ENCODE measurements around the gene SMAD7.
A peak's percentile ranks its signal among the peaks of the same experiment; 100 is the strongest.

The SMAD7 gene

GRCh38 chr18:48950536-48951447, at the start of gene SMAD7:
Gene SMAD7 (minus strand): TSS chr18:48950965. CDS start chr18:48950424, 541 bp downstream.
- DNase-seq, result no peak

DNA sequence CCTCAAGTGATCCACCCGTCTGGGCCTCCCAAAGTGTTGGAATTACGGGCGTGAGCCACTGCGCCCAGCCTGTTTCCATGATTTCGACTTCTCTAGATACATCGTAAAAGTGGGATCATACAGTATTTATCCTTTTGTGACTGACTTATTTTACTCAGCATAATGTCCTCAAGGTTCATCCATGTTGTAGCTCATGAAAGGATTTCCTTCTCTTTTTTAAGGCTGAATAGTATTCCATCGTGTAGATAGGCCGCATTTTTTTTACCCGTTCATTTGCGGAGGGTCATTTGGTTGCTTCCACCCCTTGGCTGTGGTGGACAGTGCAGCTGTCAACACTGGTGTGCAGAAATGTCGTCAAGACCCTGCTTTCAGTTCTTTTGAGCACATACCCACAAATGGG, 48.8 kb upstream of the SMAD7 start:
- no peak for DNase-seq

DNA sequence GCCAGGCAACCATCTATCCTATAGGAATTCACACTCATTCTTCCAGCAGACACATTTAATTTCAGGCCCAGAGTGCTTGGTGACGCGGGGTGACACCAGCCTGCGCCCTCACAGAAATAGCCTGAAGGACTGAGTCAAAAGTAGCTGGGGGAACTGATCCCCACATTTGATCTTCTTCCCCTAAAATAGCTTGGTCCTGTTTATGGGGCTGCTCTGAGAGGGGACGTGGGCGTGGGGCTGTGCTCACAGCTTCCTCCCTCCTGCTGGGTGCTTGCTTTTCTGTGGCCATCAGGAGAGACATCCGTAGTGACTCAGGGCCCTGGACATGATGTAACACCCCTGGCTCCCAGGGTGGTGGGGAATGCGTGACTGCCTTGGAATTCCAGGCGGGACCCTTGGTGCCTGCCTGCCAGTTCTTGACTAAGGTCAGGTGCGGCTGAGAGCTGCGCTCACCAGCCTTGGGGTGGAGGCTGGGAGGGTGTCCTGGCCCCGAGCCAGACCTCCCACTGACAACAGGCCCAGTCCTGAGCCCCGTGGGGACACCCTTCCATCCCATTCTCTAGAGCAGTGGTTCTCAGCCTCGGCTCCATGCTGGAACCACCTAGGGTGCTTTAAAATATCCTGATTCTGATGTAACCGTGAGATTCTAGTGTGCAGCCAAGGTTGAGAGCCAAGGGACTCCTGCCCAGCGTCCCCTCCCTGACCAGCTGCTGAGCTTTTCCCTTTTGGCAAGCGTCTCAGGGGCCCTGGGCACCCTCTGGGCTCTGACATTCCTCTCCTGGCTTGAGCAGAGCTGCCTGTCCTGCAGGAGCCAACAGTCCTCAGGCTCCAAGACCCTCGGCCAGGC, 47.4 kb upstream of the SMAD7 start:
- no peak for DNase-seq

DNA sequence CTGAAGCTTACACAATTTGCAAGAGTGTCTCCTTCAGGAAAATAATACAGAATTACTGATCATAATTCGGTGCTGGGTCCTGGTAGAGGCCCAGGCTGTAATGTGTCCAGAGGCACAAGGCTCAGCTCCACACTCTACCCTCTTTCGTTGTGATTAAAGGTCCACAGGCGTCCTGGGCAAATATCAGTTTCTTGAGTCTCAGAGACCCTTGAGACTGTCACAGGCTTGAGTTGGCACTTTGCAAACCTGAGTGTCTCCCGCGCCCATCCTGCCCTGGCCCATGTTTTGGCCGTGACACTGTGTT, 46.9 kb upstream of the SMAD7 start:
- DNase-seq, result peak; percentile 60

DNA sequence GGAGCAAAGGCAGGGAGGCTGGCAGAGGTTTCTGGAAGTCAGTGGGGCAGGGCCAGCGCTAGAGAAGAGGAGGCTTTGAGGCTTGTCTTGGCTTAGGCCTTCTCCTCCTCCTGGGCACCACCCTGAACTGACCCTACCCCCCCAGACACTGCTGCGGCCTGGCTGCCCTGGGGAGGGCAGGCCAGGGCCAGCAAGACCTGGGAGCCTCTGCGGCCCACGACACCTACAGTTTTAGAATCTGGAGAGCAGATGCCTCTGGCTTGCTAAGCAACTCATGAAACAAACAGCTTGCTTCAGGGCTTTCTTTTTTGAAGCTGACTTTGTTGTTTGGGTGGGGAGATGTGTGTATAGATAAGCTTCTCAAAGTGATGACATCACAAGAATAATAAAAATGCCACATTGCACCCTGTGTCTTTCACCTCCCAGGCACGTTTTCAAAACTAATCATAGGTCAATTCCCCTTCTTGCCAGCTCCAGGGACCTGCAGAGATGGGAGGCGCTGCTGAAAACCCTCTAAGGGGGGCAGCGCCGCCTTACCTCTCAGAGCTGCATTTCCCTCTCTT, 46.2 kb upstream of the SMAD7 start:
- no peak for DNase-seq

GRCh38 chr18:48996041-48996440, 45.3 kb upstream of the SMAD7 start:
- DNase-seq, result no peak

DNA sequence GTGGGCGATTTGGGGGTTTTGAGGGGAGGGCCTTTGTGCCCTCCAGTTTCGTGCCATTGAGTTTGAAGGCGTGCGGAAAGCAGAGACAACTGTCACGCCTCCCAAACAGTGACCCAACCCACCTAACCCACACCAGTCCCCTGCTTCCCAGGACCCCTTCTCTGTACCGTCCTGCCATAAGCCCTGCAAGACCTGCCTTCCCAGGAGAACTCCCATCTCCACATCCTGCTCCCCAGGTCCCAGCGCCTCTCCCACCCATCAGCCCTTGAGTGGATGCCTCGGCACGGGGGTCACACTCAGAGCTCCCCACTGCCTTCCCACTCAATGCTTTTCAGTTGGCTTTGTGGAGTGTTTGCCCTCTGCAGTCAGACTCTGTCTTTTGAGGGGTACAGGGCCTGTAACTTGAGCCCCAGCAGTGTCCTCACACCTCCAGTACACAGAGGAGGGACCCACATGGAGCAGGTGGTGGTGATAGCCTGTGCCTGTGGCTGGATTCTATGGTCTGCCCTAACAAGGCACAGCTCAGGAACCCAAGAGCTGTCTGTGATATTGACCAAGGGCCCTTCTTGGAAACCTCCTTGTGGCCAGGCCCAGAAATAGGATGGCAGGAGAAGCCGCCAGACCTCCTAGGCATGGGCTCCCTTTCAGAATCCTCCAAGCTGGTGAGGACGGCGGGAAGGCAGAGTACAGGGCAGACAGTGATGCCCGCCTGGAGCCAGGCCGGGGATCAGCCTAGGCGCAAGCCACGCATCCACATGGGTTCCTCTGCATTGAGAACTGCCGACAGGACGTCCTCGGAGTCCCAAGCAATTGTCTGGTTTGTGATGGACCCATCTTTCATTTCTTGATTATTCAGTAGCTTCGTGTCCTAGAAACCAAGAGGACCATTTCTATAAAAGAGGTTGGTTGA, 44.4 kb upstream of the SMAD7 start:
- no peak for DNase-seq

- DNase-seq, result no peak
Observed at GRCh38 chr18:48994044-48994651, 43.4 kb upstream of the SMAD7 start.

DNA sequence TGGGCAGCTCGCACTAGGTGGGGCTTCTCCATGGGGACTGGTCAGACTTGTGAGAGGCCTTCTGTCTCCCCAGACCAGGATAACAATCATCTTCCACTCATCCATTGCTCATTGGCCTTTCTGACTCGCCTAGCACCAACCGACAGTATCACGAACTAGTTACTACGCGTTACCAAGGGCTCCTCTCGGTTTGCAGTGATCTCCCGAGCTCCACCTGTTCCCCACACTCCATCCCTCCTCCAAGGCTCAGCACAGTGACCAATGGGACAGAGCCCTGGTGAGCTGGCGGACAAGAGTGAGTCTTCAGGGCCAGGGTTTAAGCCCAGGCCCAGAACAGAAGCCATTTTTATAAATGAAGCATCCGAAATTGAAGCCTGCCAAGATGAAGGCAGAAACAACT, 42.8 kb upstream of the SMAD7 start:
- no peak for DNase-seq

DNA sequence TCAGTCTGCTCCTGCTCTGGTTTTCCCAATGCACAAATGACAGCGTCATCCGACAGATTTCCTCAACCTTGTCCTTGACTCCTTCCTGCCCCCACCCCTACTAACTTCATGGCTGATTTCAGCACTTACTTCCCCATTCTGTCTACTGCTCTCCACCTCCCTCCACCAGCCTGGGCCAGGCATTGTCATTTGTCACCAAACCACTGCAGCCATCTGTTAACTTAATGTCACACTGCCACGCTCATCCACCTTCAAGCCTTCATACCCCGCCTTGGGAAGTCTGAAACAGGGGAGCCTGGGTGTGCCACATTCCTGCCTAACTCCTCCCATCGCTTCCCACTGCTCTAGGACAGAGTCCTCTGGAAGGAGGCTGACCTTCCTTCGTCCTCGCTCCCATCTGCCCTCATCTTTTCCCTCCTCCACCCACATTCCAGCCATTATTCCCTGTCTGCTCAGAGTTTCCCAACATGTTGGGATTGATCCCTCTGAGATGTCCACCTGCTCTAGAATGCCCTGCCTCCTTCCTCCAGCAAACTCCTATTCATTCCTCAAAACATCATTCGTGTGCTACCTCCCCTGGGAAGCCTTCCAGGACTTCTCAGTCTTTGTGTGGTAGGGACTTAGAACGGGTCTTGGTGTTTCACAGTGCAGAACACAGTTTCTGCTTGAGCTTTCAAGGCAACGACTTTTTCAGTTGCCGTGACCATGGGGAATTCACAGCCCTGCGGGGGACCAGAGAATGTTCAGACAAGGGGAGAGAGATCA, 42.2 kb upstream of the SMAD7 start:
- DNase-seq, result no peak

DNA sequence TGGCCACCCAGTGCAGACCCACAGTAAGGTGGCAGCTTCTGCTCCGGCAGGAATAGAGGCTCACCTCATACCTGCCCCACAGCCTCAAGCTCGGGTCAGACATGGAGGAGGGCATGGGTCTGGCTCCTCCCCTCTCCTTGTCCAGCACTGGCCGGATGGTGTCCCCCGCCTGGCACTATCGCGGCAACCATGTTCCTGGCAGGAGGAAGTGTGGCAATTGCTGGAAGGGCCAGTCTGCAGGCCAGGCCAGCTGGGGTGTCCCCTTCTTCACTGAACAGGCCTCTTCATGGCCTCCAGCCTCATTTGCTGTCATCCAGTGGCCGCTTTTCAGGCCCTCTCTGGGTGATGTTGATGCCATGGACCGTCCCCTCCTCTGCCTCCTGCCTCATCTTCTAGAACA, 41.4 kb upstream of the SMAD7 start:
- DNase-seq, result no peak

DNA sequence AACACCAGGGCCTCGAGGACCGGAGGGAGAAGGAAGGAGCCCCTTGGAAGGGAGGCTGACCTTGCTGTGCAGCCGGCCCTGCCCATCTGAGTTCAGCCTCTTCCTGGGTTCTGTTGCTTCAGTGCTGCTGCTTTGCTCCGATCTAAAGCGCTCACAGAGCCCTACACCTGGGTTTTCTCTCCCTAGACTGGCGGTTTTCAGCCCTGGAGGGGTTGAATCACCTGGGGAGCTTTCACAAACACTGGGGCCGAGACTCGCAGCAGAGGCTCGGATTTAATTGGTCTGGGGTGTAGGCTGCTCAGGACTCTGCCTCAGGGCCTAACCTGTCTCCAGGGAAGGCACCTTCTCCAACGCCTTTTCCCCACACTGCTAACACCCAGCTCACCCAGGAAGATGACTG, 40.9 kb upstream of the SMAD7 start:
- no peak for DNase-seq

- DNase-seq, result no peak
Observed at GRCh38 chr18:48991319-48991660, 40.5 kb upstream of the SMAD7 start.

DNA sequence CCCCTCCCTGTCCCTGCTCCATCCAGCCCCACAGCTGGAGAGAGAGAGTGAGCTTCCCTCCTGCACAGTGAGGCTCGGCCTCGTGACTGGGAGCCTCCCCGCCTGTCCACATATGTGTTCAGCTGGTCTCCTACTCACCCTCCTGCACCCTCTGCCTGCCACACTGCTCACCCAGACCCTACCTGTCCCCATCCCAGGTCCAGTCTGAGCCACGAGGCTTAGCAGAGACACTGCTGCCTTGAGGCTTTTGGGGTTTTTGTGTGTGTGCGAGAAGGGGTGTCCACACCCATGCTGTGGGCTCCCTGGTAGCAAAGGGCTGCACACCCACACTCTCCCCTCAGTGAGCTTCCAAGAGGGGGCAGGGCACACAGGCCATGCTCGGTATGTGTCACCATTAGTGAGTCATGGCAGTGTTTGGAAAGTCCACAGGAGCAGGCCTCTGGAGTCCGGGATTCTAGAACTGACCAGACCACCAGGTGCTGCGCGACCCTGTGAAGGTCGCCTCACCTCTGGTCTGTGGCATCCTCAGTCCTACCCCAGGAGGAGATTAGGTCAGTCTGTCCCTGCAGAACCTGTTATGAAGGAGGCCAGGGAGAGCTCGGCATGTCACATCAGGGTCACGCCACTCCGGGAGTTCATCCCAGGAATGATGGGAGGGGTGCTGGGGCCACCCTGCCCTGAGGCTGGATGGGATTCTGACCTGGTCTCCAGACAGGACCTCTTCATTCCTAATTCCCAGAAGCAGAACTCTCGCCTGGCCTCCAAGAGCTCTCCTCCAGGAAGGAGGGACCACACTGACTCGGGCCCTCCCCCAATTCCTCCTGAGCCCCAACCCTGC, 39.9 kb upstream of the SMAD7 start:
- no peak for DNase-seq

DNA sequence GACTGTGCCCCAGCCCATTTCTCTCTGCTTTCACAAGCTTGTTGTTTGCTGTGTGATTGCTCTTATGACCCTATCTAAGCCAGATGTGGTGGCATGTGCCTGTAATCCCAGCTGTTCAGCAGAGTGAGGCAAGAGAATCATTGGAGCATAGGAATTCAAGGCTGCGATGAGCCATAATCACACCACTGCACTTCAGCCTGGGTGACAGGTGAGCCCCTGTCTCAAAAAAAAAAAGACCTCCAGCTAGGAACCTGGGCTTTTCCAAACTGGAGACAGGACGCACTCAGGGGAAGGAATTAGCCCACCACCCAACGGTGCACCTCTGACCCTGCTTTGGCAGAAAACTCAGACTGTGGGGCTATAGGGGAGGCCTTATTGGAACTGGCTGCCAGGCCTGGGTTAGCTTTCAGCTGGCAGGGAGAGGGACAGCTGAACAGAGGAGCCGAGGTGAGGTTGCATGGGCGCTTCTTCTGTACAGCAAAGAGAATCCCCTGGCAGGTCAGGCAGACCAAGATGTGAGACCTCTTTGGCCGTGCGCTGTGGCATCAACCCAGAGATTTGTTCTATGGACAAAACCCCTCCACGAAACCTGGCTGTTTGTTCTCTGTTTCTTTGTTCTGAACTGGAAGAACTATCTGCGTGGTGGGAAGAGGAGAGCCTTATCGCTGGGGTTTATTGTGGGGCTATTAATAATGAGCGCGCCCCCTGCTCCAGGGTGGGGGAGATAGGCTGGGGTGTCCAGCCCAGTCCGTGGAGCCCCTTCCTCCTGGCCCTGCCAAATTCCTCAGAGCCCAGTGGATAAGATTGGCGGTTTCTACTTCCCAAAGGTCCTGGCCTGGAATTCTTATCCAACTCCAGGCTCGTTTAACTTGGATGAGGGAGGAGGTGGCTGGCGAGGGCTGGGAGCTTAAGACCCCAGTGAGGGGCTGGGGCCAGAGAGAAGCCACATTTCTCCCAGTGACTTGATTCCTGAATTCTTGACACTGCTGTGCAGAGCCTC, 38.8 kb upstream of the SMAD7 start:
- DNase-seq, result no peak

DNA sequence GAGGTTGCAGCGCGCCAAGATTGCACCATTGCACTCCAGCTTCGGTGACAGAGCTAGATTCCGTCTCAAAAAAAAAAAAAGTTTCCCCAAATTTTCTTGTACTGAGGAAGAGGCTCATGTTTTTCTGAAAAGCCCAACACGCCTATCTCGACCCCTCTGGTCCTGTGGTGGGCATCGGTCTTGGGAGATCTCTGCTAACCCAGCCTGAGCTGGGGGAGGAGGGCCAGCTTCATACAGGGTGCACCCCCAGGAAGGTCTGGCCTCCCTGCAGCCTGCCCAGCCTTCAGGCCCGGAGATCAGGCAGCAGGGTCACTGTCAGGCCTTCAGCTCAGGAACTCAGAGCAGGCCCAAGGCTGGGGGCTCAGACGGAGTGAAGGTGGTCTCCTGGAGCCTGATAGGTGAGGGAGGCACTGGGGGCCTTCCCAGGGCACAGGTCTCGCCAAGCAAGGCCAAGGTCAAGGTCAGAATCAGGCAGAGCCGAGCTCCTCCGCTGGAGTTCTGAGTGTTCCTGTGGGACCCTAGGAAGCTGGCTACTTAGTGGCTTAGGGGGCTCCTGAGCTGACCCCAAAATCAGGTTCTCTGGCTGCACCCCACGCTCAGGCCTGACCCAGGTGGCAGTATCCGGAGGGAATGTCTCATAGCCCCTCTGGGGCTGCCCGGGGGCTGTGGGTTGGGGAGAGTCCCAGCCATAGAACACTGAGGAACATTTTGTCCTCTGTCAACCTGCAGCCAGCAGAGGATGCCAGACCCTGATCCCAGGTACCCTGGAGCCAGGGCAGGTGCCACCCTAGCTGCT, 37.9 kb upstream of the SMAD7 start:
- DNase-seq, result no peak

DNA sequence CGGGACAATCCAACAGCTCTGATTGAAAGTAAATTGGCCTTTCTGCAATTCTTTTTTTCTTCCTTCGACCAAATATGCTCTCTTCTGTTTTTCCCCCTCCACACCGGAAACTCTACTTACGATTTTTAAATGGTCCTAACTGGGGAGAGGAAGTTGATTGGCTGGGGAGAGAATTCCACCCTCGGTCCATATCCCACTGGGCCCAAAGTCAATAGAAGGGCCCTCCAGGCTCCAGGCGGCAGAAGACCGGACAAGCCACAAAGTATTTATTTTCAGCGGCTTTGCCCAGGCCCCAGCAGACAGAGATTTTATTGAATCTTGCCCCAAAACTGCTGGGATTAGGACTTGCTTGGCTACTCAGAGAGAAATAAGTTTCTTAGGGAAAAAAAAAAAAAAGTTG, 37.1 kb upstream of the SMAD7 start:
- no peak for DNase-seq
